ENCODE results near the gene VSTM4. TPM values are rescaled to one million over a fixed set of nuclear protein-coding genes. Genes with fewer than 3 reads are reported as not detected.

Gene VSTM4
- total RNA-seq, 1 donor from 2014 or later, result 0.50 TPM

DNA sequence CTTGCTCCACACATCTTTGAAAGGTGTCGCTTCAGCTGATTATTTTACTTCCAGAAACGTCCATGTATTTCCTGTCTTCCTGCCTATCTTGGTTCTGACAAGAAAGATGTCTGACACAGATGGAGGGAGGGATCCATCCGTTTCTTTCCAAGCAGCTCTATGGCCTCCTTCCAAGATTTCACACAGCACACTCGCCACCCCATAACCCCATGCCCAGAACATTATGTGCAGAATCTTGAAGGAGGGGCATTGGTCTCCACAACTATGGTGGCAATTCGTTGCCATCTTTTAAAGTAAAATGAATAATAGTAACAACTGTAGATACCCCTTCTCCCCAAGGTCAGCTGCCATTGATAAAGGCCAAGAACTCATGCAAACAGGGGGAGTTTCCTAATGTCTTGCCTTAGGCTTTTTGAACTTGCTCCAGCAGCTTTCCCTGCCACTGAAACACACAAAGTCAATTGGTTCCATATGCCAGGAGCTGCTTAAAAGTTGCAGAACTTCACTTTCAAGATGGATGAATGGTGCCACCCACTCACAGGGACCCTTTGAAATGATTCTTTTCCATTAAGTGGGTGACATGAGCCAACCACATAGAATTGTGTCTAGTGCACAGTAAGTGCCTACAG lies 60.0 kb downstream of the VSTM4 start:
- DNase-seq (ENCODE audit: low read depth), result no peak
- peaks cover 6% of the 10 kb centered on the region for H3K27me3 ChIP-seq (ENCODE audit: control insufficient read depth, insufficient read depth, low read length)
- H3K4me3 ChIP-seq (ENCODE audit: low read depth, low read length), result no peak overlapping the region
- H3K36me3 ChIP-seq (ENCODE audit: control insufficient read depth, insufficient read depth, low read length), result no peaks in the 10 kb centered on the region
- TF ChIP-seq, protein P1, sequence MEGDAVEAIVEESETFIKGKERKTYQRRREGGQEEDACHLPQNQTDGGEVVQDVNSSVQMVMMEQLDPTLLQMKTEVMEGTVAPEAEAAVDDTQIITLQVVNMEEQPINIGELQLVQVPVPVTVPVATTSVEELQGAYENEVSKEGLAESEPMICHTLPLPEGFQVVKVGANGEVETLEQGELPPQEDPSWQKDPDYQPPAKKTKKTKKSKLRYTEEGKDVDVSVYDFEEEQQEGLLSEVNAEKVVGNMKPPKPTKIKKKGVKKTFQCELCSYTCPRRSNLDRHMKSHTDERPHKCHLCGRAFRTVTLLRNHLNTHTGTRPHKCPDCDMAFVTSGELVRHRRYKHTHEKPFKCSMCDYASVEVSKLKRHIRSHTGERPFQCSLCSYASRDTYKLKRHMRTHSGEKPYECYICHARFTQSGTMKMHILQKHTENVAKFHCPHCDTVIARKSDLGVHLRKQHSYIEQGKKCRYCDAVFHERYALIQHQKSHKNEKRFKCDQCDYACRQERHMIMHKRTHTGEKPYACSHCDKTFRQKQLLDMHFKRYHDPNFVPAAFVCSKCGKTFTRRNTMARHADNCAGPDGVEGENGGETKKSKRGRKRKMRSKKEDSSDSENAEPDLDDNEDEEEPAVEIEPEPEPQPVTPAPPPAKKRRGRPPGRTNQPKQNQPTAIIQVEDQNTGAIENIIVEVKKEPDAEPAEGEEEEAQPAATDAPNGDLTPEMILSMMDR (IDR thresholded peaks at IDR 0.05; ENCODE audit: insufficient read depth, low read length, poor library complexity, severe bottlenecking), result no peak

DNA sequence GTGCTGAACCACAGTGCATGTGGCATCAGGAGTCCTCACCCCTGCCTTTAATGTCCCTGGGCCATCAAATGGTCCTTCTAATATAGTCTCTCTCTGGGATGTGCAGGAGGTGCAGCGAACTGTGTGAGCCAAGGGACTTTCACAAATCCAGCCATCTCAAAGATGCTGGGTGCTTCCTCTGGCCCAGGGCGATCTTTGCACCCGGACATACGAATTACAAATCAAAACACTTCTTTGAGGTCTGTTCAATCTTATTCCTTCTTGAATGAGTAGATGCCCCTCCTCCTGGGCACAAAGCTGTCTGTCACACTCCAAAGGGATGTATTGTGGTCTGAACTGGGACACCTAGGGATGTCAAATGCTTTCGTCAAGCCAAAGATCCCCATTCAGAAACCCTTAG lies 60.6 kb downstream of the VSTM4 start:
- peaks cover 6% of the 10 kb centered on the region for H3K27me3 ChIP-seq (ENCODE audit: control insufficient read depth, insufficient read depth, low read length)
- TF ChIP-seq, protein P1 (IDR thresholded peaks at IDR 0.05; ENCODE audit: insufficient read depth, low read length, poor library complexity, severe bottlenecking), result no peak
- H3K4me3 ChIP-seq (ENCODE audit: low read depth, low read length), result no peak overlapping the region
- no peak for DNase-seq (ENCODE audit: low read depth)
- H3K36me3 ChIP-seq (ENCODE audit: control insufficient read depth, insufficient read depth, low read length), result no peaks in the 10 kb centered on the region

GRCh38 chr10:49053998-49054692 lies 61.2 kb downstream of the VSTM4 start:
- Histone ChIP-seq H3K27me3 (ENCODE audit: control insufficient read depth, insufficient read depth, low read length) (peaks cover 6% of the 10 kb centered on the region), H3K36me3 (ENCODE audit: control insufficient read depth, insufficient read depth, low read length) (no peaks in the 10 kb centered on the region), H3K4me3 (ENCODE audit: low read depth, low read length) (no peak overlapping the region)
- no peak for DNase-seq (ENCODE audit: low read depth)
- TF ChIP-seq, protein P1 (IDR thresholded peaks at IDR 0.05; ENCODE audit: insufficient read depth, low read length, poor library complexity, severe bottlenecking), result no peak

GRCh38 chr10:49053053-49053997 lies 62.0 kb downstream of the VSTM4 start:
- TF ChIP-seq, protein P1 (IDR thresholded peaks at IDR 0.05; ENCODE audit: insufficient read depth, low read length, poor library complexity, severe bottlenecking), result no peak
- H3K36me3 ChIP-seq (ENCODE audit: control insufficient read depth, insufficient read depth, low read length), result no peaks in the 10 kb centered on the region
- no peak overlapping the region for H3K4me3 ChIP-seq (ENCODE audit: low read depth, low read length)
- DNase-seq (ENCODE audit: low read depth), result no peak
- H3K27me3 ChIP-seq (ENCODE audit: control insufficient read depth, insufficient read depth, low read length), result peaks cover 4% of the 10 kb centered on the region

DNA sequence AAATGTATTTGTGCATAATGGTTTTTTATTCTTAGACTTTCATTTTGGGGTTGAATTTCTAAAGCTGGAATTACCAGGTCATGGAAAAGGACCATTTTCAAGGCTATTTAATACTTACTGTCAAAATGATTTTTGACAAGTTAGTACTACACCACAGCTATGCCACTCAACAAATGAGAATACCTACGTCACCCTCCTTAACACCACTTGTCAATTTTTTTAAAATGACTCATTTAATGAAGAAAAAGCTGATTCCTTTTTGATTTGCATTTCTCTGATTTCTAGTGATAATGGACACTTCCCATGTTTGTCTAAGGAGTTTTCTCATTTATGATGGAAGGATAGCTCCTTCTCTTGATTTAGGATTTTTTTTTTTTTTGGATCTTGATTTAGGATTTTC lies 63.3 kb downstream of the VSTM4 start:
- TF ChIP-seq, protein P1 (IDR thresholded peaks at IDR 0.05; ENCODE audit: insufficient read depth, low read length, poor library complexity, severe bottlenecking), result no peak
- peaks cover 2% of the 10 kb centered on the region for H3K27me3 ChIP-seq (ENCODE audit: control insufficient read depth, insufficient read depth, low read length)

More for the DNA sequence above, 63.3 kb downstream of the VSTM4 start:
- no peak overlapping the region for H3K4me3 ChIP-seq (ENCODE audit: low read depth, low read length)
- H3K36me3 ChIP-seq (ENCODE audit: control insufficient read depth, insufficient read depth, low read length), result no peaks in the 10 kb centered on the region
- no peak for DNase-seq (ENCODE audit: low read depth)
